Activated CD4-positive, CD25-positive, alpha-beta regulatory T cell treated with anti-CD3 and anti-CD28 coated beads, Interleukin-2, amount 50 U/mL, for 72 hours (primary cell): ENCODE data around the gene CDH3.

Experiments used
- DNase-seq: peaks from one replicate; pipeline ENCODE4 v3.0.0; 2021

Gene CDH3

DNA sequence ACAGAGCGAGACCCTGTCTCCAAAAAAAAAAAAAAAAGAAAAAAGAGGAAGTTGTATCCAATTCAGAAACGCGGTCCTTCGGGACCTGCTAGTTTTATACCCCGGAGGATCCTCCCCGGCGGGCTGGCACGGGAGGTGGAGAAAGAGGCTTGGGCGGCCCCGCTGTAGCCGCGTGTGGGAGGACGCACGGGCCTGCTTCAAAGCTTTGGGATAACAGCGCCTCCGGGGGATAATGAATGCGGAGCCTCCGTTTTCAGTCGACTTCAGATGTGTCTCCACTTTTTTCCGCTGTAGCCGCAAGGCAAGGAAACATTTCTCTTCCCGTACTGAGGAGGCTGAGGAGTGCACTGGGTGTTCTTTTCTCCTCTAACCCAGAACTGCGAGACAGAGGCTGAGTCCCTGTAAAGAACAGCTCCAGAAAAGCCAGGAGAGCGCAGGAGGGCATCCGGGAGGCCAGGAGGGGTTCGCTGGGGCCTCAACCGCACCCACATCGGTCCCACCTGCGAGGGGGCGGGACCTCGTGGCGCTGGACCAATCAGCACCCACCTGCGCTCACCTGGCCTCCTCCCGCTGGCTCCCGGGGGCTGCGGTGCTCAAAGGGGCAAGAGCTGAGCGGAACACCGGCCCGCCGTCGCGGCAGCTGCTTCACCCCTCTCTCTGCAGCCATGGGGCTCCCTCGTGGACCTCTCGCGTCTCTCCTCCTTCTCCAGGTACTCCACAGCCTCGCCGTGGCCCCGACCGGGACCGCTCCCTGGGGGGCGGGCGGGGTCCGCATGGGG is at the start of gene CDH3:
TSS of gene CDH3 (plus strand) at position 596 of the 779 bp plus-strand sequence. CDS start at position 666, 70 bp downstream.
- no peak for DNase-seq

GRCh38 chr16:68596266-68596665 is 48.8 kb upstream of the CDH3 start:
- DNase-seq = no peak

GRCh38 chr16:68599586-68599985 is 45.5 kb upstream of the CDH3 start:
- DNase-seq = no peak

GRCh38 chr16:68605746-68606145 is 39.4 kb upstream of the CDH3 start:
- DNase-seq = no peak

- no peak for DNase-seq
Measured at GRCh38 chr16:68607443-68607842, 37.7 kb upstream of the CDH3 start.

DNA sequence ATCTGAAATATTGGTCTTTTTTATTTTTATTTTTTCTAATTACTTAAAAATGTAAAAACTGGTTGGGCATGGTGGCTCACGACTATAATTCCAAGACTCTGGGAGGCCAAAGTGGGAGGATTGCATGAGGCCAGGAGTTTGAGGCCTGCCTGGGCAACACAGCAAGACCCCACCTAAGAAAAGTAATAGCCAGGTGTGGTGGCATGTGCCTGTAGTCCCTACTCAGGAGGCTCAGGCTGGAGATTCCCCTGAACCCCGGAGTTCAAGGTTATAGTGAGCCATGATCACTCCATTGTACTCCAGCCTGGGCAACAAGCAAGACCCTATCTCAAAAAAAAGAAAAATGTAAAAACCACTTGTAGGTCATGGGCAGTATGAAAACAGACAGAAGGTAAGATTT is 36.8 kb upstream of the CDH3 start:
- no peak for DNase-seq

GRCh38 chr16:68612996-68613395 is 32.1 kb upstream of the CDH3 start:
- no peak for DNase-seq

- no peak for DNase-seq
Measured at GRCh38 chr16:68617734-68618133, 27.4 kb upstream of the CDH3 start.

GRCh38 chr16:68626557-68626956 is 18.6 kb upstream of the CDH3 start:
- no peak for DNase-seq

- no peak for DNase-seq
Measured at GRCh38 chr16:68627951-68628425, 17.1 kb upstream of the CDH3 start.

DNA sequence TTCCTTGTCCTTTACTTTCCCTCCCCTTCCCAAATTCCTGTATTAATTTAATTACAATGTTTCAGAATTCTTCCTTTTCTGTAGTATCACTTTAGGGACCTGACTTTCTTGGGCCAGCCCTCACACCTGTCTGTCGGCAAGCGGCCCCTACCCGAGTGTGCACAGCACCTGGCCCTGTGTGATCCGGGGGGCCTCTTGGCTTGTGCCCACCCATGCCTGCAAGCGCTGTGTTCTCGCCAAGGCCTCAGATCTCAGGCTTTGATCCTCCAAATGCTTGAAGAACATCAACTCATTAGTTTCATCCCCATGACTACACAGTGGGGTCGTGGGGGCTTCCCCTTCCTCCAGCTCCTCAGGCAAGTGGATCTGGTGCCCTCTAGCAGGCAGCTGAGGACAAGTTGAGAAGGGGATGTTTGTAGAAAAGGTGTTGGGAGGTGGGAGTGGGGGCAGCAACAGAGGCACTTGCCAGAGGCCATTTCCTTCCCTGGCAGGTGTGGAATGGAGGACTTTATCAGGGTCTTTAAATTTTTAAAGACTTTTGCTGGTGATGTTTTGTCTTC is 15.7 kb upstream of the CDH3 start:
- DNase-seq = no peak

- DNase-seq = no peak
Measured at GRCh38 chr16:68636064-68636560, 9.0 kb upstream of the CDH3 start.

DNA sequence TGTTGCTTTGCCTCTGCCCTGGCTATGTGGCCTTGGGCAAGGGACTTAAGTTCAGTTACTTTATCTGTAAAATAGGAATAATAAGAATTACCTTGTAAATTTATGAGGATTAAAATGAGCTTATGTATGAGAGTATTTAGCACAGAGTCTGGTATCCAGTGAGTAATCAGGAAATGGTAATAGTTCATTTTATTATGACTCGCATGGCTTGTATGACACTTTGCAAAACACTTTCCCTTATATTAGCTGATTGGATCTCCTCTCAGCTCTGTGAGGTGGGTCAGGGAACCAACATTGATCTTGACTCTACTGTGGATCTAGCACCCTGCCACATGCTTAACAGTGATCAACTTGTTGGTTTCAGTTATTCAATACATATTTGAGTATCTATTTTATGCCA is 8.3 kb upstream of the CDH3 start:
- DNase-seq = no peak

- DNase-seq = no peak
Measured at GRCh38 chr16:68640972-68641371, 4.1 kb upstream of the CDH3 start.

GRCh38 chr16:68642047-68642435 is 3.1 kb upstream of the CDH3 start:
- DNase-seq = no peak

- DNase-seq = no peak
Measured at GRCh38 chr16:68642436-68643101, 2.5 kb upstream of the CDH3 start.

- no peak for DNase-seq
Measured at GRCh38 chr16:68643227-68643626, 1.9 kb upstream of the CDH3 start.

DNA sequence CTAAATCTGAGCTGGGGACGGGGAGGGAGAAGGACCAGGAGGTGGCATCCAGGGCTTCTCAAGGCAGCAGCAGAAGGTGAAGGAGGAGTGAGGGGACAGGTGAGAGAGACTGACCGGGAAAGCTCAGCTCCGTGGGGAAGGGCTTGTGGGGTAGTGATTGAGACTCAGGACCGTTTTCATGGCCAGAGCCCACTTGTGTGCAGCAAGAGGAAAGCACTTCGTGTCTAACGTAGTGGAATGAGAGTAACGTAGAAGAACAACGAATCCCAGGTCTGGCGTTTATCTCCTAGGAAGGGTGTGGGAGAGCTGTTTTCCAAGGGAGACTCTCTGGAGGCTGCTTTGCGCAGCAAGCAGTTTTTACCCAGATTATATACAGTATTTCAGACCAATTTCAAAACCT is 1.3 kb upstream of the CDH3 start:
- DNase-seq = no peak

- DNase-seq = no peak
Measured at GRCh38 chr16:68644296-68644695, 814 bp upstream of the CDH3 start.

- DNase-seq = no peak
Measured at GRCh38 chr16:68645494-68646388, 631 bp downstream of the CDH3 start.

- no peak for DNase-seq
Measured at GRCh38 chr16:68646953-68647659, 2.0 kb downstream of the CDH3 start.

GRCh38 chr16:68651136-68651535 is 6.0 kb downstream of the CDH3 start:
- no peak for DNase-seq
